Activated CD4-positive, CD25-positive, alpha-beta regulatory T cell treated with anti-CD3 and anti-CD28 coated beads, Interleukin-2, amount 50 U/mL, for 72 hours (primary cell): ENCODE results near the gene TSSK3.
"Not testable (repeated sequence)": the region's sequence is repeated elsewhere in the genome, so short reads cannot be mapped to it uniquely, and the experiment has no call there.

ENCODE experiments used
- DNase-seq: peaks from one replicate; pipeline ENCODE4 v3.0.0; 2021

TSSK3 gene

GRCh38 chr1:32365445-32365844 is 3.1 kb downstream of the TSSK3 start:
- no peak for DNase-seq

GRCh38 chr1:32367912-32368635 is 5.7 kb downstream of the TSSK3 start:
- no peak for DNase-seq

- no peak for DNase-seq
These were observed 9.9 kb downstream of the TSSK3 start for GRCh38 chr1:32372149-32372756.

- DNase-seq: no peak
These were observed 11.8 kb downstream of the TSSK3 start for GRCh38 chr1:32373996-32374592.

- no peak for DNase-seq
These were observed 13.9 kb downstream of the TSSK3 start for GRCh38 chr1:32376199-32376598.

- DNase-seq: no peak
These were observed 15.3 kb downstream of the TSSK3 start for GRCh38 chr1:32377541-32378220.

GRCh38 chr1:32380057-32380456 is 17.7 kb downstream of the TSSK3 start:
- no peak for DNase-seq

GRCh38 chr1:32386676-32387392 is 24.5 kb downstream of the TSSK3 start:
- DNase-seq: no peak

- DNase-seq: no peak
These were observed 26.3 kb downstream of the TSSK3 start for GRCh38 chr1:32388641-32389040.

GRCh38 chr1:32390904-32391870 is 28.8 kb downstream of the TSSK3 start:
- DNase-seq: no peak

GRCh38 chr1:32392325-32392724 is 30.0 kb downstream of the TSSK3 start:
- DNase-seq: no peak

- no peak for DNase-seq
These were observed 30.8 kb downstream of the TSSK3 start for GRCh38 chr1:32393136-32393535.

- DNase-seq: no peak
These were observed 31.4 kb downstream of the TSSK3 start for GRCh38 chr1:32393832-32394140.

- DNase-seq: peak; percentile 99
These were observed 32.0 kb downstream of the TSSK3 start, which contains the start of gene BSDC1 for GRCh38 chr1:32394141-32394889. Gene BSDC1 (minus strand): TSS chr1:32394441. CDS start chr1:32394414, 27 bp downstream.

- DNase-seq: no peak
These were observed 32.6 kb downstream of the TSSK3 start for GRCh38 chr1:32394890-32395432.

GRCh38 chr1:32396524-32396923 is 34.2 kb downstream of the TSSK3 start:
- DNase-seq: not testable (repeated sequence)

GRCh38 chr1:32398401-32398800 is 36.1 kb downstream of the TSSK3 start:
- DNase-seq: no peak

- DNase-seq: no peak
These were observed 37.5 kb downstream of the TSSK3 start for GRCh38 chr1:32399843-32400242.

GRCh38 chr1:32400876-32401631 is 38.7 kb downstream of the TSSK3 start:
- DNase-seq: peak; percentile 59

- DNase-seq: no peak
These were observed 42.6 kb downstream of the TSSK3 start for GRCh38 chr1:32404946-32405345.
